HEK293T (cell line): ENCODE measurements around the gene CCDC86.

ENCODE experiments used
- ARNT ChIP-seq: fragments of 450-650 bp; IDR thresholded peaks from 2 replicates; pipeline ENCODE4 v1.6.1; 2017; ENCODE audit warnings: mild to moderate bottlenecking
- BHLHE40 ChIP-seq: fragments of 450-650 bp; IDR thresholded peaks from 2 replicates; pipeline ENCODE4 v1.6.1; 2016; ENCODE audit warnings: mild to moderate bottlenecking, moderate library complexity, borderline replicate concordance
- ELF4 ChIP-seq: fragments of 450-650 bp; IDR thresholded peaks from 2 replicates; pipeline ENCODE4 v1.6.1; 2017; ENCODE audit warnings: antibody characterized with exemption
- FOXA1 ChIP-seq: fragments of 450-650 bp; IDR thresholded peaks from 2 replicates; pipeline ENCODE4 v1.6.1; 2016; ENCODE audit warnings: mild to moderate bottlenecking
- FOXM1 ChIP-seq: fragments of 450-650 bp; IDR thresholded peaks from 2 replicates; pipeline ENCODE4 v1.6.1; 2017; ENCODE audit warnings: mild to moderate bottlenecking, borderline replicate concordance
- HDGF ChIP-seq: fragments of 450-650 bp; IDR thresholded peaks from 2 replicates; pipeline ENCODE4 v1.6.1; 2017; ENCODE audit warnings: antibody characterized with exemption, borderline replicate concordance
- LEF1 ChIP-seq: fragments of 450-650 bp; IDR thresholded peaks from 2 replicates; pipeline ENCODE4 v1.6.1; 2017; ENCODE audit warnings: mild to moderate bottlenecking, borderline replicate concordance
- NFRKB ChIP-seq: fragments of 450-650 bp; IDR thresholded peaks from 2 replicates; pipeline ENCODE4 v1.6.1; 2016; ENCODE audit warnings: mild to moderate bottlenecking, moderate library complexity
- SP1 ChIP-seq: fragments of 450-650 bp; IDR thresholded peaks from 2 replicates; pipeline ENCODE4 v1.6.1; 2017
- SUZ12 ChIP-seq: fragments of 450-650 bp; IDR thresholded peaks from 2 replicates; pipeline ENCODE4 v1.6.1; 2016; ENCODE audit warnings: mild to moderate bottlenecking
- TARDBP ChIP-seq: fragments of 450-650 bp; IDR thresholded peaks from 2 replicates; pipeline ENCODE4 v1.6.1; 2016

GRCh38 chr11:60844870-60845221, 2.9 kb downstream of the CCDC86 start:
- TF ChIP-seq BHLHE40 (no peak), NFRKB (no peak), TARDBP (no peak), LEF1 (no peak), ARNT (no peak), HDGF (no peak), FOXA1 (no peak), SUZ12 (no peak), ELF4 (no peak), SP1 (no peak), FOXM1 (no peak)
